Measurements from ENCODE around the gene RNU7-1.

Gene RNU7-1

GRCh38 chr12:6954316-6955107 lies 10.9 kb downstream of the RNU7-1 start:
- H3K4me3 Mint-ChIP-seq: peak overlapping the region in 1 of 3 experiments; percentile 30
- no peak for TF ChIP-seq CTCF (IDR thresholded peaks at IDR 0.05; ENCODE audit: unreplicated experiment in 3 of 3)
- no peaks in the 10 kb centered on the region for H3K36me3 Mint-ChIP-seq (ENCODE audit: low read depth)

GRCh38 chr12:6955108-6956020 lies 11.7 kb downstream of the RNU7-1 start:
- Mint-ChIP-seq H3K27ac (no peak overlapping the region), H3K36me3 (ENCODE audit: low read depth) (no peaks in the 10 kb centered on the region), H3K27me3 (ENCODE audit: low read depth) (no peaks in the 10 kb centered on the region), H3K9me3 (no peaks in the 10 kb centered on the region), H3K4me3 (no peak overlapping the region), H3K4me1 (peaks cover 10% of the 10 kb centered on the region)
- no peak for TF ChIP-seq CTCF (IDR thresholded peaks at IDR 0.05; ENCODE audit: unreplicated experiment in 3 of 3)

More at GRCh38 chr12:6954316-6955107, 10.9 kb downstream of the RNU7-1 start:
- no peaks in the 10 kb centered on the region for H3K27me3 Mint-ChIP-seq (ENCODE audit: low read depth)
- peak overlapping the region; percentile 68 to 87 (median 75) for H3K27ac Mint-ChIP-seq
- no peaks in the 10 kb centered on the region for H3K9me3 Mint-ChIP-seq
- H3K4me1 Mint-ChIP-seq: peaks cover 10% of the 10 kb centered on the region

- Mint-ChIP-seq H3K36me3 (ENCODE audit: low read depth) (no peaks in the 10 kb centered on the region), H3K27me3 (ENCODE audit: low read depth) (no peaks in the 10 kb centered on the region), H3K9me3 (no peaks in the 10 kb centered on the region), H3K27ac (no peak overlapping the region), H3K4me1 (peaks cover 17% of the 10 kb centered on the region), H3K4me3 (no peak overlapping the region)
- TF ChIP-seq CTCF (IDR thresholded peaks at IDR 0.05; ENCODE audit: unreplicated experiment in 3 of 3): no peak
Measured at GRCh38 chr12:6956021-6956727, 12.6 kb downstream of the RNU7-1 start.

GRCh38 chr12:6957151-6957701 lies 13.6 kb downstream of the RNU7-1 start:
- Mint-ChIP-seq H3K36me3 (ENCODE audit: low read depth) (no peaks in the 10 kb centered on the region), H3K27me3 (ENCODE audit: low read depth) (no peaks in the 10 kb centered on the region), H3K4me3 (no peak overlapping the region)

More at GRCh38 chr12:6957151-6957701, 13.6 kb downstream of the RNU7-1 start:
- Mint-ChIP-seq H3K4me1 (peaks cover 27% of the 10 kb centered on the region), H3K9me3 (no peaks in the 10 kb centered on the region), H3K27ac (no peak overlapping the region)
- TF ChIP-seq CTCF (IDR thresholded peaks at IDR 0.05; ENCODE audit: unreplicated experiment in 3 of 3): no peak

Data from nephron (organoid).